HepG2 (cell line): ENCODE data around the gene SKA2. TPM values are rescaled to one million over a fixed set of nuclear protein-coding genes. Genes with fewer than 3 reads are reported as not detected.

Experiments
- GABPA ChIP-seq, 2 experiments: IDR thresholded peaks; 2 replicates each; pipeline ENCODE4 v1.6.1; 2011 to 2016; ENCODE audit warnings: low read depth in 2 of 2, low read length in 1 of 2, missing biosample characterization in 1 of 2, missing genetic modification characterization in 1 of 2
- GZF1 ChIP-seq: sonication (generic); formaldehyde crosslinking; IDR thresholded peaks from 2 replicates; pipeline ENCODE4 v1.5.1; 2020; ENCODE audit warnings: mild to moderate bottlenecking, missing genetic modification reagents
- HCFC1 ChIP-seq: fragments of 150-350 bp; IDR thresholded peaks from 2 replicates; pipeline ENCODE4 v1.6.1; 2014; ENCODE audit warnings: low read depth, low read length
- MEIS2 ChIP-seq: sonication (generic); formaldehyde crosslinking; IDR thresholded peaks from 2 replicates; pipeline ENCODE4 v1.9.0; 2021; ENCODE audit warnings: mild to moderate bottlenecking, missing genetic modification reagents
- SMAD1 ChIP-seq: sonication (generic); formaldehyde crosslinking; IDR thresholded peaks from 2 replicates; pipeline ENCODE4 v1.4.0; 2020; ENCODE audit warnings: missing genetic modification reagents, low read depth, mild to moderate bottlenecking, borderline replicate concordance
- STAG1 ChIP-seq: sonication (generic); formaldehyde crosslinking; IDR thresholded peaks from 2 replicates; pipeline ENCODE4 v1.4.0; 2020; ENCODE audit warnings: missing genetic modification reagents
- XRCC5 ChIP-seq: fragments of 200-400 bp; formaldehyde crosslinking; optimal IDR thresholded peaks from 2 replicates; pipeline ENCODE3; 2017; ENCODE audit warnings: mild to moderate bottlenecking, low read length
- ZBTB8A ChIP-seq: sonication (generic); formaldehyde crosslinking; IDR thresholded peaks from 2 replicates; pipeline ENCODE4 v1.4.0; 2020; ENCODE audit warnings: mild to moderate bottlenecking, low read depth, missing genetic modification reagents, borderline replicate concordance
- ZNF232 ChIP-seq: sonication (generic); formaldehyde crosslinking; IDR thresholded peaks from 2 replicates; pipeline ENCODE4 v1.4.0; 2020; ENCODE audit warnings: missing genetic modification reagents, borderline replicate concordance
- ZNF235 ChIP-seq: sonication (generic); formaldehyde crosslinking; IDR thresholded peaks from 2 replicates; pipeline ENCODE4 v1.8.1; 2023; ENCODE audit warnings: mild to moderate bottlenecking, missing genetic modification reagents, borderline replicate concordance
- ZNF44 ChIP-seq: sonication (generic); formaldehyde crosslinking; IDR thresholded peaks from 2 replicates; pipeline ENCODE4 v1.5.1; 2020; ENCODE audit warnings: mild to moderate bottlenecking, missing genetic modification reagents
- ZNF616 ChIP-seq: sonication (generic); formaldehyde crosslinking; IDR thresholded peaks from 2 replicates; pipeline ENCODE4 v1.5.0; 2020; ENCODE audit warnings: low read depth, mild to moderate bottlenecking, missing genetic modification reagents
- ZNF691 ChIP-seq: sonication (generic); formaldehyde crosslinking; IDR thresholded peaks from 2 replicates; pipeline ENCODE4 v1.4.0; 2020; ENCODE audit warnings: missing genetic modification reagents, low read depth, mild to moderate bottlenecking, borderline replicate concordance
- ZSCAN12 ChIP-seq: sonication (generic); formaldehyde crosslinking; IDR thresholded peaks from 2 replicates; pipeline ENCODE4 v1.9.0; 2021; ENCODE audit warnings: mild to moderate bottlenecking, missing genetic modification reagents
- polyA plus RNA-seq, 8 experiments: library from polyadenylated mRNA; depleted of rRNA in 3 of 8; stranded (reverse) in 7 of 8; unstranded in 1 of 8; fragments of >200 nt; fragmentation: Illumina TruSeq in 4 of 8; extraction: Trizol in 4 of 8; gene quantifications; 2 replicates each; pipeline versions ENCODE4 v1.2.1 to v1.2.3, GENCODE V29; 2011 to 2016; ENCODE audit warnings: low read depth in 4 of 8, missing spikeins in 1 of 8, mixed read lengths in 1 of 8; ENCODE audit not compliant: insufficient read depth in 1 of 8
- total RNA-seq, 5 experiments: library from RNA; depleted of rRNA; stranded (reverse); fragments of >200 nt; fragmentation: Illumina TruSeq; extraction: Trizol; gene quantifications; 2 replicates each; pipeline ENCODE4 v1.2.3, GENCODE V29; 2016; ENCODE audit warnings: low read depth in 1 of 5
- TF ChIP-seq, protein P1 (sequence below): IDR thresholded peaks from 2 replicates; pipeline ENCODE4 v1.6.1; 2016; ENCODE audit warnings: low read depth, missing genetic modification reagents, missing compliant biosample characterization
- TF ChIP-seq, protein P2 (sequence below): sonication (generic); formaldehyde crosslinking; IDR thresholded peaks from 2 replicates; pipeline ENCODE4 v1.4.0; 2020; ENCODE audit warnings: missing genetic modification reagents

SKA2 gene
- total and polyA plus RNA-seq, 2 of the 13 experiments (the other 11 are each of a cell fraction or from before 2014, with no cell fraction given): 18.6 to 91.8 TPM

- no peak; the same call in 1 of the 2 replicates for TF ChIP-seq SMAD1 (CRISPR knock-in tag)
- peak; percentile 0 for TF ChIP-seq HCFC1
- TF ChIP-seq ZSCAN12 (CRISPR knock-in tag): no peak
- TF ChIP-seq GABPA (IDR thresholded peaks at IDR 0.05; ENCODE audit: low read depth, low read length): no peak
- peak; percentile 57 for TF ChIP-seq GABPA (CRISPR knock-in tag; IDR thresholded peaks at IDR 0.05; ENCODE audit: low read depth)
- TF ChIP-seq, protein P1, sequence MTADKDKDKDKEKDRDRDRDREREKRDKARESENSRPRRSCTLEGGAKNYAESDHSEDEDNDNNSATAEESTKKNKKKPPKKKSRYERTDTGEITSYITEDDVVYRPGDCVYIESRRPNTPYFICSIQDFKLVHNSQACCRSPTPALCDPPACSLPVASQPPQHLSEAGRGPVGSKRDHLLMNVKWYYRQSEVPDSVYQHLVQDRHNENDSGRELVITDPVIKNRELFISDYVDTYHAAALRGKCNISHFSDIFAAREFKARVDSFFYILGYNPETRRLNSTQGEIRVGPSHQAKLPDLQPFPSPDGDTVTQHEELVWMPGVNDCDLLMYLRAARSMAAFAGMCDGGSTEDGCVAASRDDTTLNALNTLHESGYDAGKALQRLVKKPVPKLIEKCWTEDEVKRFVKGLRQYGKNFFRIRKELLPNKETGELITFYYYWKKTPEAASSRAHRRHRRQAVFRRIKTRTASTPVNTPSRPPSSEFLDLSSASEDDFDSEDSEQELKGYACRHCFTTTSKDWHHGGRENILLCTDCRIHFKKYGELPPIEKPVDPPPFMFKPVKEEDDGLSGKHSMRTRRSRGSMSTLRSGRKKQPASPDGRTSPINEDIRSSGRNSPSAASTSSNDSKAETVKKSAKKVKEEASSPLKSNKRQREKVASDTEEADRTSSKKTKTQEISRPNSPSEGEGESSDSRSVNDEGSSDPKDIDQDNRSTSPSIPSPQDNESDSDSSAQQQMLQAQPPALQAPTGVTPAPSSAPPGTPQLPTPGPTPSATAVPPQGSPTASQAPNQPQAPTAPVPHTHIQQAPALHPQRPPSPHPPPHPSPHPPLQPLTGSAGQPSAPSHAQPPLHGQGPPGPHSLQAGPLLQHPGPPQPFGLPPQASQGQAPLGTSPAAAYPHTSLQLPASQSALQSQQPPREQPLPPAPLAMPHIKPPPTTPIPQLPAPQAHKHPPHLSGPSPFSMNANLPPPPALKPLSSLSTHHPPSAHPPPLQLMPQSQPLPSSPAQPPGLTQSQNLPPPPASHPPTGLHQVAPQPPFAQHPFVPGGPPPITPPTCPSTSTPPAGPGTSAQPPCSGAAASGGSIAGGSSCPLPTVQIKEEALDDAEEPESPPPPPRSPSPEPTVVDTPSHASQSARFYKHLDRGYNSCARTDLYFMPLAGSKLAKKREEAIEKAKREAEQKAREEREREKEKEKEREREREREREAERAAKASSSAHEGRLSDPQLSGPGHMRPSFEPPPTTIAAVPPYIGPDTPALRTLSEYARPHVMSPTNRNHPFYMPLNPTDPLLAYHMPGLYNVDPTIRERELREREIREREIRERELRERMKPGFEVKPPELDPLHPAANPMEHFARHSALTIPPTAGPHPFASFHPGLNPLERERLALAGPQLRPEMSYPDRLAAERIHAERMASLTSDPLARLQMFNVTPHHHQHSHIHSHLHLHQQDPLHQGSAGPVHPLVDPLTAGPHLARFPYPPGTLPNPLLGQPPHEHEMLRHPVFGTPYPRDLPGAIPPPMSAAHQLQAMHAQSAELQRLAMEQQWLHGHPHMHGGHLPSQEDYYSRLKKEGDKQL: peak; percentile 16; the same call in 1 of the 2 replicates
- peak; percentile 87 for TF ChIP-seq MEIS2 (CRISPR knock-in tag)
- 0 out of 2 replicates have a peak, but pooled peaks have one; percentile 44 for TF ChIP-seq ZBTB8A (CRISPR knock-in tag)
- 0 out of 2 replicates have a peak, but pooled peaks have one; percentile 8 for TF ChIP-seq ZNF691
- TF ChIP-seq GZF1 (CRISPR knock-in tag): no peak; the same call in none of the 2 replicates
- TF ChIP-seq STAG1: no peak; the same call in 1 of the 2 replicates
- TF ChIP-seq, protein P2, sequence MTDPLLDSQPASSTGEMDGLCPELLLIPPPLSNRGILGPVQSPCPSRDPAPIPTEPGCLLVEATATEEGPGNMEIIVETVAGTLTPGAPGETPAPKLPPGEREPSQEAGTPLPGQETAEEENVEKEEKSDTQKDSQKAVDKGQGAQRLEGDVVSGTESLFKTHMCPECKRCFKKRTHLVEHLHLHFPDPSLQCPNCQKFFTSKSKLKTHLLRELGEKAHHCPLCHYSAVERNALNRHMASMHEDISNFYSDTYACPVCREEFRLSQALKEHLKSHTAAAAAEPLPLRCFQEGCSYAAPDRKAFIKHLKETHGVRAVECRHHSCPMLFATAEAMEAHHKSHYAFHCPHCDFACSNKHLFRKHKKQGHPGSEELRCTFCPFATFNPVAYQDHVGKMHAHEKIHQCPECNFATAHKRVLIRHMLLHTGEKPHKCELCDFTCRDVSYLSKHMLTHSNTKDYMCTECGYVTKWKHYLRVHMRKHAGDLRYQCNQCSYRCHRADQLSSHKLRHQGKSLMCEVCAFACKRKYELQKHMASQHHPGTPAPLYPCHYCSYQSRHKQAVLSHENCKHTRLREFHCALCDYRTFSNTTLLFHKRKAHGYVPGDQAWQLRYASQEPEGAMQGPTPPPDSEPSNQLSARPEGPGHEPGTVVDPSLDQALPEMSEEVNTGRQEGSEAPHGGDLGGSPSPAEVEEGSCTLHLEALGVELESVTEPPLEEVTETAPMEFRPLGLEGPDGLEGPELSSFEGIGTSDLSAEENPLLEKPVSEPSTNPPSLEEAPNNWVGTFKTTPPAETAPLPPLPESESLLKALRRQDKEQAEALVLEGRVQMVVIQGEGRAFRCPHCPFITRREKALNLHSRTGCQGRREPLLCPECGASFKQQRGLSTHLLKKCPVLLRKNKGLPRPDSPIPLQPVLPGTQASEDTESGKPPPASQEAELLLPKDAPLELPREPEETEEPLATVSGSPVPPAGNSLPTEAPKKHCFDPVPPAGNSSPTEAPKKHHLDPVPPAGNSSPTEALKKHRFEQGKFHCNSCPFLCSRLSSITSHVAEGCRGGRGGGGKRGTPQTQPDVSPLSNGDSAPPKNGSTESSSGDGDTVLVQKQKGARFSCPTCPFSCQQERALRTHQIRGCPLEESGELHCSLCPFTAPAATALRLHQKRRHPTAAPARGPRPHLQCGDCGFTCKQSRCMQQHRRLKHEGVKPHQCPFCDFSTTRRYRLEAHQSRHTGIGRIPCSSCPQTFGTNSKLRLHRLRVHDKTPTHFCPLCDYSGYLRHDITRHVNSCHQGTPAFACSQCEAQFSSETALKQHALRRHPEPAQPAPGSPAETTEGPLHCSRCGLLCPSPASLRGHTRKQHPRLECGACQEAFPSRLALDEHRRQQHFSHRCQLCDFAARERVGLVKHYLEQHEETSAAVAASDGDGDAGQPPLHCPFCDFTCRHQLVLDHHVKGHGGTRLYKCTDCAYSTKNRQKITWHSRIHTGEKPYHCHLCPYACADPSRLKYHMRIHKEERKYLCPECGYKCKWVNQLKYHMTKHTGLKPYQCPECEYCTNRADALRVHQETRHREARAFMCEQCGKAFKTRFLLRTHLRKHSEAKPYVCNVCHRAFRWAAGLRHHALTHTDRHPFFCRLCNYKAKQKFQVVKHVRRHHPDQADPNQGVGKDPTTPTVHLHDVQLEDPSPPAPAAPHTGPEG (CRISPR knock-in tag): no peak
- TF ChIP-seq XRCC5: peak; percentile 53
- no peak for TF ChIP-seq ZNF235
- TF ChIP-seq ZNF616 (CRISPR knock-in tag): 0 out of 2 replicates have a peak, but pooled peaks have one; percentile 38
- peak; percentile 65; the same call in 1 of the 2 replicates for TF ChIP-seq ZNF232 (CRISPR knock-in tag)
- peak; percentile 95; the same call in 1 of the 2 replicates for TF ChIP-seq ZNF44 (CRISPR knock-in tag)
These were observed 48.3 kb downstream of the SKA2 start, which contains the start of gene TRIM37 (continued) for GRCh38 chr17:59106463-59107305.
